DMS79 (cell line): ENCODE data around the gene CFAP54.

Experiments used
- DNase-seq: peaks from one replicate; lab custom pipeline; 2025; lab: John Stamatoyannopoulos, UW

CFAP54 gene

GRCh38 chr12:96892104-96892503 is 402.7 kb downstream of the CFAP54 start:
- DNase-seq, result no peak

- DNase-seq, result no peak
Measured at GRCh38 chr12:96897421-96897820, 408.0 kb downstream of the CFAP54 start.

DNA sequence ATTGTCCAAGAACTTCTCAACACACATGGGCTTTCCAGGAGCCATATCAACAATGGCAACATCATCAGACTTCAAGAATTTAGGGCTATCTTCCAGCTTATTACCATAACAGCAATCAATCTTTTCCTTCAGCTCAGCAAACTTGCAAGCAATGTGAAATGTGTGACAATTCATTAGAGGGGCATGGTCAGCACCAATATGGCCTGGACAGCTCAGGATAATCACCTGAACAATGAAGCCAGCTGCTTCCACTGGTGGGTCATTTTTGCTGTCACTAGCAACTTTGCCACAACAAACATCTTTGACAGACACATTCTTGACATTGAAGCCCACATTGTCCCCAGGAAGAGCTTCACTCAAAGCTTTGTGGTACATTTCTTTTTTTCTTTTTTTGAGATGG is 411.8 kb downstream of the CFAP54 start:
- no peak for DNase-seq

- no peak for DNase-seq
Measured at GRCh38 chr12:96902076-96902475, 412.7 kb downstream of the CFAP54 start.

GRCh38 chr12:96906498-96906848 is 417.1 kb downstream of the CFAP54 start:
- no peak for DNase-seq

GRCh38 chr12:96906849-96907670 is 417.7 kb downstream of the CFAP54 start, which contains the start of gene NEDD1:
Gene NEDD1, plus strand, starts transcription at chr12:96907257. Its CDS starts 2,503 bp downstream, at chr12:96909760.
- peak; percentile 64 for DNase-seq

DNA sequence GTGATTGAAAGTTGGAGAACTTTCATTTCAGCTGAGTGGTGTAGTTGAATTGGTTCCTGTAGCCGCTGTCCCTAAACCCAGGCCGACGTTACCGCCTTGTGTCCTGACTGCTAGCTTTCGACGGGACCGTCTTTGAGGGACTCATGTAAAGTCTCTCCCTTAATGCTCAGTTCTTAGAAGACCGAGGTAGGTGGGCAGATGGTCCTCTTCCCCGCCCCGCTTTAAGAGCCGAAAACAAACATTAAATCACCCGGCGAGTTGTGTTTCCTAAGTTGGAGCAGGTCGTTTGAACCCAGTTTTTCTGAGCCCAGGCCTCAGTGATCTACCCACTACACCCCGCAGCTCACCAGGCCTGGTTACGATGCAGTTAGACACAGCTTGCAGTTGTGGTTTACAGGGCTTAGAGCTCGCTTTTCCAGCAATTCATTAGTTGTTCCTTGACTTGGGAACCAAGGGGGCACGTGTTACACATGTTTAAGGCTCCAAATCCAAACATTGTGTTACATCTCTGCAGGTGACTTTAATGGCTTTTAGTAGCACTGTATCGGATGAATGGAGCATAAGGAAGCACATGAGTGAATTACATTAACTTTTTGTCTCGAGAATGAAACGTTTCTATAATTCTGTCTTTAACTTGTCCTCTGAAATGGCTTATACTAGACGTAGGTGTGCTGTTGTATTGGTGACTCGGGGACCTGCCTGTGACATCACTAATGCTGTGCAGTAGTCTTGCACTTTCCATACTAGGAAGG is 418.5 kb downstream of the CFAP54 start:
- DNase-seq, result no peak

DNA sequence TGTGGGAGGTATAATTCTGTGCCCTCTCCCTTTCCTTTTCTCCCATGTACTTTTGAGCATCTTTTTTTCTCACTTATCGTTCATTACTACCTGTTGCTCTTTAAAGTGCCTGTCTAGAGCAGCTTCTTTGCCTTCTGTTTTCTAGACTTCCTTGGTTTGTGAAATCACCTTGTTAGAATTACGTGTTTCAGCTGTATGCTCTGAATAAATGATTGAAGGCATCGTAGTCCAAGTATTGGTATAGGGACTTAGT is 419.0 kb downstream of the CFAP54 start:
- DNase-seq, result no peak

GRCh38 chr12:96912261-96912660 is 422.9 kb downstream of the CFAP54 start:
- no peak for DNase-seq

DNA sequence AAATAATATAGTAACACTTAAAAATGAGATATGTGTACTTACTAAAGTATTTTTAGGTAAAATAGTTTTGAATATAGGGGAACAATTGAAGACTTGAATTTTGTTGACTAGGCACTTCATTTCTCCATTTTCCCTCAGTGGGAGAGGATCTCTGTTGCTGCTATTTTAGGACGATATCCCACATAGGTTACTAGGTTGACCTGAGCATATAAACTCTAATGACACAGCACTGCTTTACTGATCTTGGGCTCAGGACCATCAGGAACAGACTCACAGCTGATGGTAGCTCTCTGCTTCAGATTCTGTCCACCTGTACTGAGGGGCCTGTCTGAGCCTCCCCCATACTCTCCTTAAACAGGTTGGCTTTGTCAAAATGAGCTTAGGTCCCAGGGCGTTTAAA is 423.6 kb downstream of the CFAP54 start:
- DNase-seq, result no peak

- no peak for DNase-seq
Measured at GRCh38 chr12:96919510-96920210, 430.3 kb downstream of the CFAP54 start.
